Measurements from ENCODE around the gene DNAJC12.

GRCh38 chr10:67884313-67884841 lies 46.4 kb upstream of the DNAJC12 start, which contains the start of gene SIRT1:
- no peak for TF ChIP-seq CTCF (IDR thresholded peaks at IDR 0.05; ENCODE audit: low read depth, low read length, poor library complexity, severe bottlenecking)
- TF ChIP-seq EZH2phosphoT487 (IDR thresholded peaks at IDR 0.05; ENCODE audit: borderline replicate concordance, low read length): no peak

Data from DOHH2 (cell line).